HepG2 (cell line): ENCODE data around the gene PRSS8. TPM values are rescaled to one million over a fixed set of nuclear protein-coding genes. Genes with fewer than 3 reads are reported as not detected.

Experiments used
- ATAC-seq: fragments of 200-7000 bp; cut with Tn5 transposase; 3 replicates; pipeline ENCODE4 v1.9.1; 2020; ENCODE audit warnings: mild to moderate bottlenecking, moderate library complexity
- BruUV-seq: library from RNA; stranded (reverse); fragments of 400-500 nt; replicated peaks from 2 replicates; lab custom pipeline; 2021; lab: Mats Ljungman, UMichigan
- CTCF ChIA-PET: fragments of 300-600 bp; formaldehyde crosslinking; extraction: SDS; loops from one replicate; lab custom pipeline; 2021; ENCODE audit warnings: low total read pairs, inconsistent platforms, low intra/inter-chr PET ratio; lab: Yijun Ruan, JAX
- POLR2A ChIA-PET: fragments of 350-600 bp; sonication (Branson Sonifier 250); formaldehyde crosslinking; loops from one replicate; lab custom pipeline; 2020; ENCODE audit warnings: antibody characterized with exemption, inconsistent platforms; lab: Yijun Ruan, JAX
- DNase-seq: peaks from one replicate; pipeline ENCODE4 v3.0.0-alpha.2; 2015; ENCODE audit warnings: low spot score
- FAIRE-seq: peaks from 3 replicates; lab custom pipeline; 2011; peaks lifted over from hg19 to GRCh38; lab: Jason Lieb, UNC
- H2AFZ ChIP-seq: one replicate; pipeline ENCODE4 v1.6.1; 2011; ENCODE audit warnings: low read length, inconsistent platforms
- H3K27ac ChIP-seq: fragments of 300-600 bp; 3 replicates; pipeline ENCODE4 v1.8.0; 2011; ENCODE audit warnings: mixed run types, mild to moderate bottlenecking, mixed read lengths, low read length, inconsistent platforms; ENCODE audit not compliant: insufficient read depth; ENCODE audit errors: extremely low read length
- H3K27me3 ChIP-seq, 2 experiments: fragments of 200-600 bp in 1 of 2; 2 replicates in 1 of 2; 3 replicates in 1 of 2; pipeline versions ENCODE4 v1.6.0 to v1.8.0; 2011; ENCODE audit warnings: low read length in 2 of 2, mild to moderate bottlenecking in 2 of 2, moderate library complexity in 2 of 2, inconsistent platforms in 1 of 2; ENCODE audit not compliant: insufficient read depth in 2 of 2, control insufficient read depth in 1 of 2
- H3K36me3 ChIP-seq, 2 experiments: fragments of 200-600 bp in 1 of 2; replicated peaks in 1 of 2; 2 replicates in 1 of 2; 3 replicates in 1 of 2; pipeline versions ENCODE4 v1.5.1 to v1.8.0; 2011; ENCODE audit warnings: low read length in 2 of 2, inconsistent platforms in 1 of 2; ENCODE audit not compliant: insufficient read depth in 2 of 2, control insufficient read depth in 1 of 2
- H3K4me1 ChIP-seq: 2 replicates; pipeline ENCODE4 v1.5.1; 2012; ENCODE audit warnings: low read length, inconsistent platforms; ENCODE audit not compliant: insufficient read depth
- H3K4me2 ChIP-seq: 2 replicates; pipeline ENCODE4 v1.6.0; 2011; ENCODE audit warnings: low read depth, low read length, inconsistent platforms
- H3K4me3 ChIP-seq, 3 experiments: fragments of 200-600 bp in 1 of 3; sonication (generic), shearing (Covaris generic) in 1 of 3; replicated peaks in 1 of 3; 2 replicates each; pipeline ENCODE4 v1.5.1; 2011 to 2016; ENCODE audit warnings: low read length in 3 of 3, inconsistent platforms in 2 of 3, low read depth in 2 of 3, mild to moderate bottlenecking in 2 of 3, control low read depth in 1 of 3, mixed read lengths in 1 of 3; ENCODE audit not compliant: insufficient read depth in 1 of 3
- H3K79me2 ChIP-seq: one replicate; pipeline ENCODE4 v1.6.1; 2011; ENCODE audit warnings: low read length, inconsistent platforms; ENCODE audit not compliant: insufficient read depth
- H3K9ac ChIP-seq: 2 replicates; pipeline ENCODE4 v1.6.0; 2011; ENCODE audit warnings: mild to moderate bottlenecking, low read depth, low read length, inconsistent platforms; ENCODE audit not compliant: insufficient read depth
- H3K9me3 ChIP-seq: 2 replicates; pipeline ENCODE4 v1.5.1; 2012; ENCODE audit warnings: mild to moderate bottlenecking, low read length
- H4K20me1 ChIP-seq: 2 replicates; pipeline ENCODE4 v1.6.0; 2011; ENCODE audit warnings: inconsistent platforms, mild to moderate bottlenecking, low read length, moderate library complexity; ENCODE audit not compliant: insufficient read depth
- AGO2 ChIP-seq: fragments of 200-400 bp; formaldehyde crosslinking; optimal IDR thresholded peaks from 2 replicates; pipeline ENCODE3; 2017; ENCODE audit warnings: mild to moderate bottlenecking, low read depth, low read length, moderate library complexity
- HNRNPL ChIP-seq: fragments of 200-400 bp; formaldehyde crosslinking; IDR thresholded peaks from 2 replicates; pipeline ENCODE4 v1.6.1; 2017; ENCODE audit warnings: mild to moderate bottlenecking, low read depth, low read length
- TAF15 ChIP-seq: fragments of 200-400 bp; formaldehyde crosslinking; IDR thresholded peaks from one replicate; pipeline ENCODE4 v1.6.1; 2018; ENCODE audit warnings: mild to moderate bottlenecking, low read depth, low read length; ENCODE audit not compliant: poor library complexity, severe bottlenecking
- ZNF121 ChIP-seq: sonication (generic); formaldehyde crosslinking; IDR thresholded peaks from 2 replicates; pipeline ENCODE4 v1.5.0; 2020; ENCODE audit warnings: mild to moderate bottlenecking, missing genetic modification reagents
- ZNF143 ChIP-seq: sonication (generic); formaldehyde crosslinking; IDR thresholded peaks from 2 replicates; pipeline ENCODE4 v1.4.0; 2020; ENCODE audit warnings: missing genetic modification reagents
- ZNF441 ChIP-seq: sonication (generic); formaldehyde crosslinking; IDR thresholded peaks from 2 replicates; pipeline ENCODE4 v1.7.0; 2021; ENCODE audit warnings: missing genetic modification reagents, borderline replicate concordance
- ZNF770 ChIP-seq: sonication (generic); formaldehyde crosslinking; IDR thresholded peaks from 2 replicates; pipeline ENCODE4 v1.5.0; 2020; ENCODE audit warnings: mild to moderate bottlenecking, missing genetic modification reagents
- WGBS: methylation state at CpG from one replicate; pipeline ENCODE4 v1.1.6; 2017; ENCODE audit warnings: low lambda C conversion rate; 5-methylcytosine and 5-hydroxymethylcytosine counted together
- in situ Hi-C: cut with HindIII; loops from 2 replicates; pipeline ENCODE4 v1.10.0; 2017; ENCODE audit warnings: low pct_unique_long_range_greater_than_20kb; ENCODE audit not compliant: extremely low pct_ligation_motif_present
- intact Hi-C: fragments of 100-400 bp; cut with micrococcal nuclease; formaldehyde crosslinking; loops from one replicate; pipeline ENCODE4 v1.10.0; 2022; ENCODE audit not compliant: unreplicated experiment
- polyA plus RNA-seq, 8 experiments: library from polyadenylated mRNA; depleted of rRNA in 3 of 8; stranded (reverse) in 7 of 8; unstranded in 1 of 8; fragments of >200 nt; fragmentation: Illumina TruSeq in 4 of 8; extraction: Trizol in 4 of 8; gene quantifications; 2 replicates each; pipeline versions ENCODE4 v1.2.1 to v1.2.3, GENCODE V29; 2011 to 2016; ENCODE audit warnings: low read depth in 4 of 8, missing spikeins in 1 of 8, mixed read lengths in 1 of 8; ENCODE audit not compliant: insufficient read depth in 1 of 8
- total RNA-seq, 5 experiments: library from RNA; depleted of rRNA; stranded (reverse); fragments of >200 nt; fragmentation: Illumina TruSeq; extraction: Trizol; gene quantifications; 2 replicates each; pipeline ENCODE4 v1.2.3, GENCODE V29; 2016; ENCODE audit warnings: low read depth in 1 of 5

PRSS8 gene
- total and polyA plus RNA-seq, 2 of the 13 experiments (the other 11 are each of a cell fraction or from before 2014, with no cell fraction given): 2.6 to 7.2 TPM

GRCh38 chr16:31128711-31129567 is 6.6 kb downstream of the PRSS8 start:
- H3K4me1 ChIP-seq: peaks cover 4% of the 10 kb centered on the region; the same call in 1 of the 2 replicates
- in situ Hi-C loops: no loop called here

More at GRCh38 chr16:31128711-31129567, 6.6 kb downstream of the PRSS8 start:
- no peak for FAIRE-seq
- Histone ChIP-seq H3K27ac (no peak overlapping the region), H3K79me2 (no peaks in the 10 kb centered on the region), H2AFZ (no peak overlapping the region), H3K9me3 (no peaks in the 10 kb centered on the region), H3K4me2 (no peak overlapping the region), H4K20me1 (no peaks in the 10 kb centered on the region), H3K36me3 (peaks cover 17 to 18% of the 10 kb centered on the region in 2 experiments; a peak in 4 of 5 replicates), H3K9ac (no peak overlapping the region), H3K4me3 (no peak overlapping the region), H3K27me3 (no peaks in the 10 kb centered on the region)
- DNase-seq: no peak
- POLR2A ChIA-PET: interaction anchor here (0.5 to 4.2 kb wide), 4 partner anchors 11 to 14 kb away, joined by 3 to 17 read pairs (median 4); partner anchors contain the start of gene KAT8
- 93% methylated on average over 14 of the region's 14 CpGs for WGBS
- intact Hi-C loops: no loop called here
- CTCF ChIA-PET: no interaction called here
- BruUV-seq: no TSS peak
- TF ChIP-seq ZNF121 (CRISPR knock-in tag): no peak
- no peak for TF ChIP-seq HNRNPL
- no peak for TF ChIP-seq ZNF770 (CRISPR knock-in tag)
- TF ChIP-seq TAF15: no peak
- TF ChIP-seq ZNF441: no peak
- TF ChIP-seq AGO2: no peak
- TF ChIP-seq ZNF143 (CRISPR knock-in tag): no peak
- no peak for ATAC-seq
